NCI-H524 treated with DMSO at 0.1 percent for 48 hours (cell line): ENCODE data around the gene TOPORS.

Experiments
- DNase-seq: peaks from one replicate; lab custom pipeline; 2025; lab: John Stamatoyannopoulos, UW

The TOPORS gene

DNA sequence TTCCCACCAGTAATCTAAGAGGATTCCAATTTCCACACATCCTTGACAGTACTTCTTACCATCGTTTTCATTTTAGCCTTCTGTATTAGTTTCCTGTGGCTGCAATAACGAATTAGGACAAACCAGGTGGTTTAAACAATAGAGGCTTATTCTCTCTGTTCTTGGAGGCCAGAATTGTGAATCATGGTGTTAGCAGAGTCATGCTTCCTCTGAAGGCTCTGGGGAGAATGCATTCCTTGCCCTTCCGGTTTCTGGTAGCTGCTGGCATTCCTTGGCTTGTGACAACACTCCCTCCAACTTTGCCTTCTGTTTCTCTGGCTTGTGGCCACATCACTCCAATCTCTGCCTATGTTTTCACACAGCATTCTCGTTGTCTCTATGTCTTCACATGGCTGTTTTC is 49.9 kb downstream of the TOPORS start:
- DNase-seq, result no peak

- no peak for DNase-seq
Measured at GRCh38 chr9:32501868-32502267, 50.5 kb downstream of the TOPORS start.

DNA sequence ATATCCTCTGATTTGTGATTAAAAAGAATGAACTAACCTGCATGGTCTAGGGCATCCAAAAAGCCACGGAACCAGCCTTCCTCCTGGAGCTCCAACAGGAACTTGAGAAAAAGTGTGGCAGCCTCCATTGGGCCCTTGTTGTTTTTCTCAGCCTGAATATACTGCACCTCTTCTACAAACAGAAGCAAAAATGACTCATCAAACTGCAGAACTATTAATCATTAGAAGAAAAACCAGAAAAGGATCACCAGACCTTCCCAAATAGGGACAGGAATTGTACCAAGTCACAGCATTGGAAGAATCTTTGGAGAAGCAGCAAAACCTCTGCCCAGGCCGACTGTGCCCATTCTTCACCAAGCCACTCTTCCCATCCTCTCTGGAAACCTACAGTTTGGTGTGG is 51.6 kb downstream of the TOPORS start:
- DNase-seq, result no peak

GRCh38 chr9:32497921-32498320 is 54.5 kb downstream of the TOPORS start:
- no peak for DNase-seq

GRCh38 chr9:32490601-32491000 is 61.8 kb downstream of the TOPORS start:
- DNase-seq, result no peak
